ENCODE results near the gene NHERF2.

DNA sequence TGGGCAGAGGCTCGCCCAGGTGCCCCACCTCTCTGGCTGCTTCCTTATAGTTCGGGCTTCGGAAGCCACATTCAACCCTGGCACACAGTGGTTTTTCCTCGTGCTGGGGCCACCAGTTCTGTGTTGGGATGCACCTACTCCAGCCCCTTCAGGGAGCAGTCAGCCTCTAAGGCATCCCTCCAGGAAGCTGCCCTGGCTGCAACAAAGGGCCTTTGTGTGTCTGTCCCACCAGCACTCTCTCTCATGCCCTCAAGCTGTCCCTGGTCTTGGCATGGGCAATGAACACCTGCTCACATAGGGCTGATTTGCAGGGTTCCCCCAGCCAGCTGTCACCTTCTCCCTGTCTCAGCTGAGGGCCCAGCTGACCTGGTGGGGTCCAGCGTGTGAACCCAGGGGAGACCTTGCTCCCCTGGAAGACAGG, 44.7 kb upstream of the NHERF2 start:
- TF ChIP-seq, protein P1, sequence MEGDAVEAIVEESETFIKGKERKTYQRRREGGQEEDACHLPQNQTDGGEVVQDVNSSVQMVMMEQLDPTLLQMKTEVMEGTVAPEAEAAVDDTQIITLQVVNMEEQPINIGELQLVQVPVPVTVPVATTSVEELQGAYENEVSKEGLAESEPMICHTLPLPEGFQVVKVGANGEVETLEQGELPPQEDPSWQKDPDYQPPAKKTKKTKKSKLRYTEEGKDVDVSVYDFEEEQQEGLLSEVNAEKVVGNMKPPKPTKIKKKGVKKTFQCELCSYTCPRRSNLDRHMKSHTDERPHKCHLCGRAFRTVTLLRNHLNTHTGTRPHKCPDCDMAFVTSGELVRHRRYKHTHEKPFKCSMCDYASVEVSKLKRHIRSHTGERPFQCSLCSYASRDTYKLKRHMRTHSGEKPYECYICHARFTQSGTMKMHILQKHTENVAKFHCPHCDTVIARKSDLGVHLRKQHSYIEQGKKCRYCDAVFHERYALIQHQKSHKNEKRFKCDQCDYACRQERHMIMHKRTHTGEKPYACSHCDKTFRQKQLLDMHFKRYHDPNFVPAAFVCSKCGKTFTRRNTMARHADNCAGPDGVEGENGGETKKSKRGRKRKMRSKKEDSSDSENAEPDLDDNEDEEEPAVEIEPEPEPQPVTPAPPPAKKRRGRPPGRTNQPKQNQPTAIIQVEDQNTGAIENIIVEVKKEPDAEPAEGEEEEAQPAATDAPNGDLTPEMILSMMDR (IDR thresholded peaks at IDR 0.05; ENCODE audit: low read depth, low read length): no peak
- no peak for TF ChIP-seq POLR2A (IDR thresholded peaks at IDR 0.05; ENCODE audit: extremely low read depth, insufficient read length)

Measured in NB4 (cell line).